ENCODE results near the gene TAF11L4. TPM values are rescaled to one million over a fixed set of nuclear protein-coding genes. Genes with fewer than 3 reads are reported as not detected.

The TAF11L4 gene
- total RNA-seq, 1 experiment from 2014 or later = not detected

Other genes with a start within 250 kb of the TAF11L4 start
- not detected in 2 replicates for gene TAF11L2, start 23.6 kb upstream of the TAF11L4 start, total RNA-seq (2014; rRNA removed; shearing (Covaris generic))
- gene TAF11L3, start 3.4 kb upstream of the TAF11L4 start, total RNA-seq (2014; rRNA removed; shearing (Covaris generic)) = not detected in 2 replicates
- gene TAF11L5, start 3.4 kb downstream of the TAF11L4 start, total RNA-seq (2014; rRNA removed; shearing (Covaris generic)) = not detected in 2 replicates
- not detected in 2 replicates for gene TAF11L6, start 6.9 kb downstream of the TAF11L4 start, total RNA-seq (2014; rRNA removed; shearing (Covaris generic))
- gene TAF11L7, start 64.0 kb downstream of the TAF11L4 start, total RNA-seq (2014; rRNA removed; shearing (Covaris generic)) = not detected in 2 replicates
- not detected in 2 replicates for gene TAF11L8, start 69.2 kb downstream of the TAF11L4 start, total RNA-seq (2014; rRNA removed; shearing (Covaris generic))
- not detected in 2 replicates for gene TAF11L9, start 72.6 kb downstream of the TAF11L4 start, total RNA-seq (2014; rRNA removed; shearing (Covaris generic))
- not detected in 2 replicates for gene TAF11L10, start 76.0 kb downstream of the TAF11L4 start, total RNA-seq (2014; rRNA removed; shearing (Covaris generic))
- not detected in 2 replicates for gene TAF11L11, start 82.4 kb downstream of the TAF11L4 start, total RNA-seq (2014; rRNA removed; shearing (Covaris generic))
- gene TAF11L12, start 88.6 kb downstream of the TAF11L4 start, total RNA-seq (2014; rRNA removed; shearing (Covaris generic)) = not detected in 2 replicates
- gene TAF11L13, start 110.3 kb downstream of the TAF11L4 start, total RNA-seq (2014; rRNA removed; shearing (Covaris generic)) = 0.17 TPM in 1 of 2 replicates, not detected in the other
- not detected in 2 replicates for gene TAF11L14, start 112.7 kb downstream of the TAF11L4 start, total RNA-seq (2014; rRNA removed; shearing (Covaris generic))